Measurements from ENCODE around the gene GTF3C5.

Gene GTF3C5

GRCh38 chr9:133037775-133038515 lies 7.1 kb downstream of the GTF3C5 start:
- TF ChIP-seq REST (IDR thresholded peaks at IDR 0.05; ENCODE audit: insufficient read depth in 1 of 2, low read depth in 2 of 2, low read length in 2 of 2), result no peak
- TF ChIP-seq SIN3A (IDR thresholded peaks at IDR 0.05; ENCODE audit: borderline replicate concordance, insufficient read depth, low read length), result no peak
- TF ChIP-seq TAF1 (IDR thresholded peaks at IDR 0.05; ENCODE audit: borderline replicate concordance, insufficient read depth, low read length), result no peak
- no peak for TF ChIP-seq FOXP2 (optimal IDR thresholded peaks at IDR 0.05; ENCODE audit: borderline replicate concordance, extremely low read depth, extremely low read length, insufficient read depth)
- no peak for TF ChIP-seq POLR2AphosphoS5 (IDR thresholded peaks at IDR 0.05; ENCODE audit: low read depth, low read length)

- no peak for TF ChIP-seq SIN3A (IDR thresholded peaks at IDR 0.05; ENCODE audit: borderline replicate concordance, insufficient read depth, low read length)
Observed at GRCh38 chr9:133041958-133042357, 11.2 kb downstream of the GTF3C5 start.

GRCh38 chr9:133042676-133043075 lies 11.9 kb downstream of the GTF3C5 start:
- TF ChIP-seq REST (IDR thresholded peaks at IDR 0.05; ENCODE audit: insufficient read depth in 1 of 2, low read depth in 2 of 2, low read length in 2 of 2) (no peak), FOXP2 (optimal IDR thresholded peaks at IDR 0.05; ENCODE audit: borderline replicate concordance, extremely low read depth, extremely low read length, insufficient read depth) (no peak), TAF1 (IDR thresholded peaks at IDR 0.05; ENCODE audit: borderline replicate concordance, insufficient read depth, low read length) (no peak), POLR2AphosphoS5 (IDR thresholded peaks at IDR 0.05; ENCODE audit: low read depth, low read length) (no peak), SIN3A (IDR thresholded peaks at IDR 0.05; ENCODE audit: borderline replicate concordance, insufficient read depth, low read length) (no peak)

- TF ChIP-seq TAF1 (IDR thresholded peaks at IDR 0.05; ENCODE audit: borderline replicate concordance, insufficient read depth, low read length) (no peak), FOXP2 (optimal IDR thresholded peaks at IDR 0.05; ENCODE audit: borderline replicate concordance, extremely low read depth, extremely low read length, insufficient read depth) (no peak), SIN3A (IDR thresholded peaks at IDR 0.05; ENCODE audit: borderline replicate concordance, insufficient read depth, low read length) (no peak), POLR2AphosphoS5 (IDR thresholded peaks at IDR 0.05; ENCODE audit: low read depth, low read length) (no peak), REST (IDR thresholded peaks at IDR 0.05; ENCODE audit: insufficient read depth in 1 of 2, low read depth in 2 of 2, low read length in 2 of 2) (no peak)
Observed at GRCh38 chr9:133043449-133044035, 12.7 kb downstream of the GTF3C5 start.

GRCh38 chr9:133044125-133044524 lies 13.3 kb downstream of the GTF3C5 start:
- TF ChIP-seq SIN3A (IDR thresholded peaks at IDR 0.05; ENCODE audit: borderline replicate concordance, insufficient read depth, low read length) (no peak), REST (IDR thresholded peaks at IDR 0.05; ENCODE audit: insufficient read depth in 1 of 2, low read depth in 2 of 2, low read length in 2 of 2) (no peak), POLR2AphosphoS5 (IDR thresholded peaks at IDR 0.05; ENCODE audit: low read depth, low read length) (no peak), TAF1 (IDR thresholded peaks at IDR 0.05; ENCODE audit: borderline replicate concordance, insufficient read depth, low read length) (no peak), FOXP2 (optimal IDR thresholded peaks at IDR 0.05; ENCODE audit: borderline replicate concordance, extremely low read depth, extremely low read length, insufficient read depth) (no peak)

All from PFSK-1 (cell line).